ENCODE measurements around the gene ELL2. TPM values are rescaled to one million over a fixed set of nuclear protein-coding genes. Genes with fewer than 3 reads are reported as not detected.

Gene ELL2
- total RNA-seq, 1 experiment from 2014 or later: 0.48 TPM

- Histone ChIP-seq H3K4me1 (ENCODE audit: low read length) (no peaks in the 10 kb centered on the region), H3K9ac (ENCODE audit: low read length) (no peak overlapping the region), H3K9me3 (ENCODE audit: low read length) (no peaks in the 10 kb centered on the region), H3K79me2 (ENCODE audit: low read length) (no peaks in the 10 kb centered on the region), H3K27ac (ENCODE audit: low read length) (no peak overlapping the region), H3K9me2 (replicated peaks; ENCODE audit: insufficient read depth, low read length) (no peaks in the 10 kb centered on the region), H3K36me3 (ENCODE audit: insufficient read depth, low read length) (no peaks in the 10 kb centered on the region), H4K20me1 (ENCODE audit: insufficient read depth, low read depth, low read length) (no peaks in the 10 kb centered on the region), H3K4me3 (ENCODE audit: low read length) (no peak overlapping the region), H3K4me2 (ENCODE audit: low read depth, low read length, poor library complexity, severe bottlenecking) (no peak overlapping the region), H2AFZ (ENCODE audit: low read length) (no peak overlapping the region), H3K27me3 (ENCODE audit: low read length) (no peaks in the 10 kb centered on the region)
- no peak for DNase-seq
These were observed 18.7 kb downstream of the ELL2 start for GRCh38 chr5:95942968-95943367.

GRCh38 chr5:95942414-95942813 is 19.2 kb downstream of the ELL2 start:
- Histone ChIP-seq H3K9me2 (replicated peaks; ENCODE audit: insufficient read depth, low read length) (no peaks in the 10 kb centered on the region), H3K27me3 (ENCODE audit: low read length) (no peaks in the 10 kb centered on the region), H3K27ac (ENCODE audit: low read length) (no peak overlapping the region), H3K36me3 (ENCODE audit: insufficient read depth, low read length) (no peaks in the 10 kb centered on the region), H2AFZ (ENCODE audit: low read length) (no peak overlapping the region), H3K4me3 (ENCODE audit: low read length) (no peak overlapping the region), H3K9ac (ENCODE audit: low read length) (no peak overlapping the region), H3K79me2 (ENCODE audit: low read length) (no peaks in the 10 kb centered on the region), H3K9me3 (ENCODE audit: low read length) (no peaks in the 10 kb centered on the region), H4K20me1 (ENCODE audit: insufficient read depth, low read depth, low read length) (no peaks in the 10 kb centered on the region), H3K4me2 (ENCODE audit: low read depth, low read length, poor library complexity, severe bottlenecking) (no peak overlapping the region), H3K4me1 (ENCODE audit: low read length) (no peaks in the 10 kb centered on the region)
- DNase-seq: no peak

DNA sequence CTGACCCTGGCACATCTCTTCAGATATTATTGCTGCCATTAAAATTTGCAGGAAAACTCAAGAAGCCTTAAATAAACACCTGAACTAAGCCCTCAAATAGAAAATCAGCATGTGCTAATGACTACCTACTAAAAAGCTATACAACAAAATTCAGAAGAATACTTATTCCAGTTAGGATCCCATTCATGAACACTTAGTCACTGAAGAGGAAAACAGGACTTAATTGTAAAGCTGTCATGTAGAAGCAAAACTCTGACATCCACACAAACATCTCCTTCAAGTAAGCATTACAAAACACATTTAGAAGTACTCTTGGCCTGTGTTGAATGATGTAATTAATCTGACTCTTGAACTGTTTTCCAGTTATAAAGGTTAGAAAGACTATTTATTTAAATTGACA is 19.9 kb downstream of the ELL2 start:
- H3K4me1 ChIP-seq (ENCODE audit: low read length): no peaks in the 10 kb centered on the region
- no peak overlapping the region for H2AFZ ChIP-seq (ENCODE audit: low read length)
- no peaks in the 10 kb centered on the region for H3K9me3 ChIP-seq (ENCODE audit: low read length)
- H3K27me3 ChIP-seq (ENCODE audit: low read length): no peaks in the 10 kb centered on the region
- no peak overlapping the region for H3K27ac ChIP-seq (ENCODE audit: low read length)
- H3K4me3 ChIP-seq (ENCODE audit: low read length): no peak overlapping the region
- no peak overlapping the region for H3K4me2 ChIP-seq (ENCODE audit: low read depth, low read length, poor library complexity, severe bottlenecking)
- H3K9me2 ChIP-seq (replicated peaks; ENCODE audit: insufficient read depth, low read length): no peaks in the 10 kb centered on the region
- no peak overlapping the region for H3K9ac ChIP-seq (ENCODE audit: low read length)
- no peaks in the 10 kb centered on the region for H3K79me2 ChIP-seq (ENCODE audit: low read length)
- H4K20me1 ChIP-seq (ENCODE audit: insufficient read depth, low read depth, low read length): no peaks in the 10 kb centered on the region
- H3K36me3 ChIP-seq (ENCODE audit: insufficient read depth, low read length): no peaks in the 10 kb centered on the region
- DNase-seq: no peak

- Histone ChIP-seq H4K20me1 (ENCODE audit: insufficient read depth, low read depth, low read length) (no peaks in the 10 kb centered on the region), H3K79me2 (ENCODE audit: low read length) (no peaks in the 10 kb centered on the region)
These were observed 20.6 kb downstream of the ELL2 start for GRCh38 chr5:95940758-95941682.

GRCh38 chr5:95939465-95939864 is 22.2 kb downstream of the ELL2 start:
- Histone ChIP-seq H3K4me1 (ENCODE audit: low read length) (no peaks in the 10 kb centered on the region), H3K79me2 (ENCODE audit: low read length) (no peaks in the 10 kb centered on the region), H3K4me2 (ENCODE audit: low read depth, low read length, poor library complexity, severe bottlenecking) (no peak overlapping the region), H3K27me3 (ENCODE audit: low read length) (no peaks in the 10 kb centered on the region), H4K20me1 (ENCODE audit: insufficient read depth, low read depth, low read length) (no peaks in the 10 kb centered on the region), H3K4me3 (ENCODE audit: low read length) (no peak overlapping the region), H3K9me3 (ENCODE audit: low read length) (no peaks in the 10 kb centered on the region), H3K27ac (ENCODE audit: low read length) (no peak overlapping the region), H2AFZ (ENCODE audit: low read length) (no peak overlapping the region), H3K9ac (ENCODE audit: low read length) (no peak overlapping the region), H3K9me2 (replicated peaks; ENCODE audit: insufficient read depth, low read length) (no peaks in the 10 kb centered on the region), H3K36me3 (ENCODE audit: insufficient read depth, low read length) (no peaks in the 10 kb centered on the region)
- DNase-seq: no peak

More at GRCh38 chr5:95940758-95941682, 20.6 kb downstream of the ELL2 start:
- Histone ChIP-seq H3K9me3 (ENCODE audit: low read length) (no peaks in the 10 kb centered on the region), H3K9ac (ENCODE audit: low read length) (no peak overlapping the region), H3K27me3 (ENCODE audit: low read length) (no peaks in the 10 kb centered on the region), H3K4me1 (ENCODE audit: low read length) (no peaks in the 10 kb centered on the region), H3K9me2 (replicated peaks; ENCODE audit: insufficient read depth, low read length) (no peaks in the 10 kb centered on the region), H2AFZ (ENCODE audit: low read length) (no peak overlapping the region), H3K36me3 (ENCODE audit: insufficient read depth, low read length) (no peaks in the 10 kb centered on the region), H3K4me2 (ENCODE audit: low read depth, low read length, poor library complexity, severe bottlenecking) (no peak overlapping the region), H3K27ac (ENCODE audit: low read length) (no peak overlapping the region), H3K4me3 (ENCODE audit: low read length) (no peak overlapping the region)
- no peak for DNase-seq

DNA sequence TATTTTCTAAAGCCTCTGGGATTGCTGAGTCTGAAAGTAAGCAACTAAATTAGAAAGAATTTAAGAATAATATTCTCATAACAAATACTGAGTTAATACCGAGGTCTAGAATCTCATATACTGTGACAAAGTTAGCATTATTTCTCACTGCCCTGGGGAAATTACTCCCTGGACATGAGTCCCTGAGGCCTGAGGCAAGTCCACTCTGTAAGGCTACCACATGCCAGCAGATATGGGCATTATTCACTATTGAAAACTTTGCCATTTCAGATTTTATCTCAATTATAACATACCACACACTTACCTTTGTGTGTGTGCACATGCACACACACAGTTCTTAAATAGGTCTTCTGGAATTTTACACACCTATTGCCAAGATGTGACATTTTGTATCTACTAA is 22.9 kb downstream of the ELL2 start:
- no peaks in the 10 kb centered on the region for H3K4me1 ChIP-seq (ENCODE audit: low read length)
- H2AFZ ChIP-seq (ENCODE audit: low read length): no peak overlapping the region
- no peak overlapping the region for H3K27ac ChIP-seq (ENCODE audit: low read length)
- H3K9me2 ChIP-seq (replicated peaks; ENCODE audit: insufficient read depth, low read length): no peaks in the 10 kb centered on the region
- no peaks in the 10 kb centered on the region for H3K79me2 ChIP-seq (ENCODE audit: low read length)
- no peaks in the 10 kb centered on the region for H3K27me3 ChIP-seq (ENCODE audit: low read length)
- H4K20me1 ChIP-seq (ENCODE audit: insufficient read depth, low read depth, low read length): no peaks in the 10 kb centered on the region
- no peak for DNase-seq
- no peaks in the 10 kb centered on the region for H3K36me3 ChIP-seq (ENCODE audit: insufficient read depth, low read length)
- H3K9me3 ChIP-seq (ENCODE audit: low read length): no peaks in the 10 kb centered on the region
- H3K9ac ChIP-seq (ENCODE audit: low read length): no peak overlapping the region
- no peak overlapping the region for H3K4me3 ChIP-seq (ENCODE audit: low read length)
- H3K4me2 ChIP-seq (ENCODE audit: low read depth, low read length, poor library complexity, severe bottlenecking): no peak overlapping the region

DNA sequence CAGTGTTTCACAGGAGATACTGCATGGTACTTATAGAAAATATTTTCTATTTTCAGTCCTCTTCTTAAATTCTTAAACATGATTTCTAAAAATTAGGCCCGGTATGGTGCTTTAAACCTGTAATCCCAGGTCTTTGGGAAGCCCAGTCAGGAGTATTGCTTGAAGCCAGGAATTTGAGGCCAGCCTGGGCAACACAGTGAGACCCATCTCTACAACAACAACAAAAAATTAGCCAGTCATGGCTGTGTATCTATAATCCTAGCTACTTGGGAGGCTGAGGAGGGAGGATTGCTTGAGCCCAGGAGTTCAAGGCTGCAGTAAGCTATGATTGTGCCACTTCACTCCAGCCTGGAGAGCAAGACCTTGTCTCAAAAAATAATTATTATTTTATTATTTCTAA is 23.3 kb downstream of the ELL2 start:
- Histone ChIP-seq H3K36me3 (ENCODE audit: insufficient read depth, low read length) (no peaks in the 10 kb centered on the region), H3K4me3 (ENCODE audit: low read length) (no peak overlapping the region), H3K27me3 (ENCODE audit: low read length) (no peaks in the 10 kb centered on the region), H4K20me1 (ENCODE audit: insufficient read depth, low read depth, low read length) (no peaks in the 10 kb centered on the region), H3K9me2 (replicated peaks; ENCODE audit: insufficient read depth, low read length) (no peaks in the 10 kb centered on the region), H3K4me1 (ENCODE audit: low read length) (no peaks in the 10 kb centered on the region), H3K9me3 (ENCODE audit: low read length) (no peaks in the 10 kb centered on the region), H3K27ac (ENCODE audit: low read length) (no peak overlapping the region), H3K9ac (ENCODE audit: low read length) (no peak overlapping the region), H3K4me2 (ENCODE audit: low read depth, low read length, poor library complexity, severe bottlenecking) (no peak overlapping the region), H2AFZ (ENCODE audit: low read length) (no peak overlapping the region), H3K79me2 (ENCODE audit: low read length) (no peaks in the 10 kb centered on the region)
- no peak for DNase-seq

GRCh38 chr5:95937607-95938152 is 24.0 kb downstream of the ELL2 start:
- Histone ChIP-seq H3K79me2 (ENCODE audit: low read length) (no peaks in the 10 kb centered on the region), H2AFZ (ENCODE audit: low read length) (no peak overlapping the region), H3K4me1 (ENCODE audit: low read length) (no peaks in the 10 kb centered on the region), H3K27me3 (ENCODE audit: low read length) (no peaks in the 10 kb centered on the region), H4K20me1 (ENCODE audit: insufficient read depth, low read depth, low read length) (no peaks in the 10 kb centered on the region), H3K9ac (ENCODE audit: low read length) (no peak overlapping the region), H3K36me3 (ENCODE audit: insufficient read depth, low read length) (no peaks in the 10 kb centered on the region), H3K27ac (ENCODE audit: low read length) (no peak overlapping the region), H3K4me2 (ENCODE audit: low read depth, low read length, poor library complexity, severe bottlenecking) (no peak overlapping the region), H3K9me2 (replicated peaks; ENCODE audit: insufficient read depth, low read length) (no peaks in the 10 kb centered on the region), H3K4me3 (ENCODE audit: low read length) (no peak overlapping the region), H3K9me3 (ENCODE audit: low read length) (no peaks in the 10 kb centered on the region)
- no peak for DNase-seq
